Keratinocyte (primary cell): ENCODE data around the gene TRAF5. TPM values are rescaled to one million over a fixed set of nuclear protein-coding genes. Genes with fewer than 3 reads are reported as not detected.

ENCODE experiments used
- DNase-seq: peaks from one replicate; pipeline ENCODE4 v3.0.0-alpha.2; 2011; ENCODE audit warnings: low read depth, missing footprints, low spot score
- FAIRE-seq: peaks from 2 replicates; lab custom pipeline; 2011; peaks lifted over from hg19 to GRCh38; lab: Jason Lieb, UNC
- H2AFZ ChIP-seq: 2 replicates; pipeline ENCODE4 v1.6.0; 2012; ENCODE audit warnings: low read length, control low read depth, inconsistent platforms; ENCODE audit not compliant: control insufficient read depth
- H3K27ac ChIP-seq: 2 replicates; pipeline ENCODE4 v1.5.1; 2011; ENCODE audit warnings: low read length; ENCODE audit not compliant: control insufficient read depth, insufficient read depth
- H3K27me3 ChIP-seq: 3 replicates; pipeline ENCODE4 v1.6.0; 2011; ENCODE audit warnings: low read length; ENCODE audit not compliant: control insufficient read depth, insufficient read depth; ENCODE audit errors: extremely low read depth
- H3K36me3 ChIP-seq, 2 experiments: 2 replicates in 1 of 2; 3 replicates in 1 of 2; pipeline ENCODE4 v1.5.1; 2011; ENCODE audit warnings: low read length in 2 of 2, mild to moderate bottlenecking in 1 of 2; ENCODE audit not compliant: control insufficient read depth in 2 of 2, insufficient read depth in 2 of 2; ENCODE audit errors: extremely low read depth in 1 of 2
- H3K4me1 ChIP-seq: 3 replicates; pipeline ENCODE4 v1.5.1; 2011; ENCODE audit warnings: low read length; ENCODE audit not compliant: control insufficient read depth, insufficient read depth; ENCODE audit errors: extremely low read depth
- H3K4me2 ChIP-seq: 3 replicates; pipeline ENCODE4 v1.6.0; 2011; ENCODE audit warnings: low read depth, low read length; ENCODE audit not compliant: control insufficient read depth, insufficient read depth; ENCODE audit errors: extremely low read depth
- H3K4me3 ChIP-seq, 3 experiments: fragments of 200-600 bp in 1 of 3; sonication (generic) in 1 of 3; 2 replicates in 2 of 3; 3 replicates in 1 of 3; pipeline ENCODE4 v1.5.1; 2011 to 2016; ENCODE audit warnings: low read length in 3 of 3, mild to moderate bottlenecking in 3 of 3, control low read depth in 2 of 3, inconsistent platforms in 1 of 3, low read depth in 1 of 3, mixed read lengths in 1 of 3, mixed run types in 1 of 3, moderate library complexity in 1 of 3; ENCODE audit not compliant: control insufficient read depth in 2 of 3, insufficient read depth in 2 of 3; ENCODE audit errors: extremely low read depth in 1 of 3
- H3K79me2 ChIP-seq: 2 replicates; pipeline ENCODE4 v1.6.0; 2012; ENCODE audit warnings: low read length; ENCODE audit not compliant: control insufficient read depth, insufficient read depth
- H3K9ac ChIP-seq: 3 replicates; pipeline ENCODE4 v1.6.0; 2011; ENCODE audit warnings: low read length; ENCODE audit not compliant: control insufficient read depth, insufficient read depth; ENCODE audit errors: extremely low read depth
- H3K9me1 ChIP-seq: 3 replicates; pipeline ENCODE4 v1.6.0; 2011; ENCODE audit warnings: low read length; ENCODE audit not compliant: control insufficient read depth, insufficient read depth; ENCODE audit errors: extremely low read depth
- H3K9me3 ChIP-seq: 2 replicates; pipeline ENCODE4 v1.5.1; 2012; ENCODE audit warnings: low read depth, low read length; ENCODE audit not compliant: control insufficient read depth
- H4K20me1 ChIP-seq: 3 replicates; pipeline ENCODE4 v1.6.0; 2011; ENCODE audit warnings: low read length; ENCODE audit not compliant: control insufficient read depth, insufficient read depth; ENCODE audit errors: extremely low read depth
- CTCF ChIP-seq, 3 experiments: IDR thresholded peaks in 1 of 3; conservative IDR thresholded peaks in 1 of 3; optimal IDR thresholded peaks in 1 of 3; 2 replicates in 2 of 3; 3 replicates in 1 of 3; pipeline versions ENCODE3 to v1.5.1; 2011; ENCODE audit warnings: low read length in 3 of 3, mild to moderate bottlenecking in 3 of 3, moderate library complexity in 2 of 3, control low read depth in 1 of 3, inconsistent platforms in 1 of 3; ENCODE audit not compliant: insufficient read depth in 2 of 3; ENCODE audit errors: extremely low read depth in 1 of 3
- EZH2 ChIP-seq: IDR thresholded peaks from one replicate; pipeline ENCODE4 v1.6.1; 2012; ENCODE audit warnings: inconsistent platforms, mild to moderate bottlenecking, low read length, moderate library complexity
- dilution Hi-C: fragments of 300-500 bp; cut with MboI; formaldehyde crosslinking; loops from one replicate; pipeline ENCODE4 v1.7.0; 2020; ENCODE audit warnings: low sequenced_read_pairs; ENCODE audit not compliant: extremely low pct_ligation_motif_present
- polyA plus RNA-seq, 5 experiments: library from polyadenylated mRNA; depleted of rRNA in 3 of 5; stranded (reverse) in 3 of 5; stranded (forward) in 1 of 5; unstranded in 1 of 5; fragments of >200 nt; gene quantifications; 1 replicate in 1 of 5; 2 replicates in 3 of 5; 3 replicates in 1 of 5; pipeline versions ENCODE4 v1.2.1 to v1.2.3, GENCODE V29; 2011 to 2012; ENCODE audit warnings: missing spikeins in 2 of 5, low read depth in 1 of 5, low replicate concordance in 1 of 5

The TRAF5 gene
- polyA plus RNA-seq, 1 donor (not counting 4 experiments of a cell fraction or from before 2014, with no cell fraction given), result 2.1 TPM

- Histone ChIP-seq H3K9me1 (no peaks in the 10 kb centered on the region), H3K79me2 (no peaks in the 10 kb centered on the region), H3K4me2 (no peak overlapping the region), H3K4me1 (no peaks in the 10 kb centered on the region), H3K36me3 (no peaks in the 10 kb centered on the region), H2AFZ (no peak overlapping the region), H3K9ac (no peak overlapping the region), H4K20me1 (no peaks in the 10 kb centered on the region), H3K9me3 (no peaks in the 10 kb centered on the region), H3K27me3 (no peaks in the 10 kb centered on the region), H3K27ac (no peak overlapping the region), H3K4me3 (no peak overlapping the region)
- FAIRE-seq, result no peak
- dilution Hi-C loops, result no loop called here
- TF ChIP-seq CTCF (optimal IDR thresholded peaks at IDR 0.05 in 1 of 3, IDR thresholded peaks at IDR 0.05 in 1 of 3, conservative IDR thresholded peaks at IDR 0.05 in 1 of 3; ENCODE audit: extremely low read depth in 1 of 3, insufficient read depth in 2 of 3, low read length in 3 of 3), result no peak
- TF ChIP-seq EZH2, result no peak
- no peak for DNase-seq
Measured at GRCh38 chr1:211424018-211424417, 97.4 kb downstream of the TRAF5 start.

Other genes starting within 250 kb of the TRAF5 start
- gene KCNH1, start 192.7 kb upstream of the TRAF5 start, polyA plus RNA-seq, result 0.03 TPM in 1 of 3 replicates, not detected in the others
- gene RCOR3, start 67.5 kb upstream of the TRAF5 start, polyA plus RNA-seq, result 25.8 to 35.7 TPM (median 26.5 TPM) in 3 replicates
- gene RD3, start 165.3 kb downstream of the TRAF5 start, polyA plus RNA-seq, result not detected in 3 replicates